D721Med (cell line): ENCODE data around the gene ARHGEF40.
"Not testable (repeated sequence)": the region's sequence is repeated elsewhere in the genome, so short reads cannot be mapped to it uniquely, and the experiment has no call there.

Source experiments
- DNase-seq: peaks from one replicate; pipeline ENCODE4 v3.0.0; 2011; ENCODE audit warnings: low spot score; ENCODE audit not compliant: insufficient read length
- FAIRE-seq: peaks from 2 replicates; lab custom pipeline; 2011; peaks lifted over from hg19 to GRCh38; lab: Jason Lieb, UNC
- CTCF ChIP-seq: IDR thresholded peaks from 2 replicates; pipeline ENCODE4 v1.5.1; 2012; ENCODE audit warnings: mild to moderate bottlenecking, control low read depth; ENCODE audit not compliant: insufficient read depth; ENCODE audit errors: missing control alignments

Gene ARHGEF40

GRCh38 chr14:21040370-21040925, 29.7 kb upstream of the ARHGEF40 start:
- FAIRE-seq (no peak), DNase-seq (no peak)
- TF ChIP-seq CTCF, result no peak

- not testable (repeated sequence) for DNase-seq, FAIRE-seq
These were observed 29.2 kb upstream of the ARHGEF40 start for GRCh38 chr14:21040941-21041340.

- no peak for TF ChIP-seq CTCF
- DNase-seq (no peak), FAIRE-seq (no peak)
These were observed 28.2 kb upstream of the ARHGEF40 start, which contains the start of gene RNASE7 for GRCh38 chr14:21041676-21042433. RNASE7 (plus strand) TSS chr14:21042362; CDS start chr14:21042993, 631 bp downstream.

GRCh38 chr14:21042918-21043317, 27.2 kb upstream of the ARHGEF40 start:
- FAIRE-seq (no peak), DNase-seq (no peak)
- TF ChIP-seq CTCF, result no peak

- no peak for TF ChIP-seq CTCF
- DNase-seq (no peak), FAIRE-seq (no peak)
These were observed 26.6 kb upstream of the ARHGEF40 start for GRCh38 chr14:21043387-21043973.

GRCh38 chr14:21043974-21044618, 26.0 kb upstream of the ARHGEF40 start:
- FAIRE-seq (no peak), DNase-seq (no peak)
- TF ChIP-seq CTCF, result no peak

- TF ChIP-seq CTCF, result no peak
- DNase-seq, result no peak
These were observed 22.7 kb upstream of the ARHGEF40 start for GRCh38 chr14:21047378-21047781.

More at GRCh38 chr14:21047378-21047781, 22.7 kb upstream of the ARHGEF40 start:
- no peak for FAIRE-seq
